GM13977 (cell line): ENCODE data around the gene IL1RAPL1.
"Not testable (repeated sequence)": the region's sequence is repeated elsewhere in the genome, so short reads cannot be mapped to it uniquely, and the experiment has no call there.

ENCODE experiments used
- DNase-seq: peaks from one replicate; pipeline ENCODE4 v3.0.0; 2012; ENCODE audit warnings: low spot score
- in situ Hi-C: fragments of 300-500 bp; cut with MboI; formaldehyde crosslinking; loops from one replicate; pipeline ENCODE4 v1.12.0; 2022; ENCODE audit warnings: low sequenced_read_pairs, low pct_unique_long_range_greater_than_20kb, mixed read lengths, inconsistent platforms; ENCODE audit not compliant: unreplicated experiment
- TF ChIP-seq, protein P1 (sequence below): IDR thresholded peaks from 2 replicates; pipeline ENCODE4 v1.5.1; 2012; ENCODE audit warnings: mild to moderate bottlenecking, control low read depth; ENCODE audit not compliant: insufficient read depth; ENCODE audit errors: extremely low read depth, missing control alignments

Gene IL1RAPL1

DNA sequence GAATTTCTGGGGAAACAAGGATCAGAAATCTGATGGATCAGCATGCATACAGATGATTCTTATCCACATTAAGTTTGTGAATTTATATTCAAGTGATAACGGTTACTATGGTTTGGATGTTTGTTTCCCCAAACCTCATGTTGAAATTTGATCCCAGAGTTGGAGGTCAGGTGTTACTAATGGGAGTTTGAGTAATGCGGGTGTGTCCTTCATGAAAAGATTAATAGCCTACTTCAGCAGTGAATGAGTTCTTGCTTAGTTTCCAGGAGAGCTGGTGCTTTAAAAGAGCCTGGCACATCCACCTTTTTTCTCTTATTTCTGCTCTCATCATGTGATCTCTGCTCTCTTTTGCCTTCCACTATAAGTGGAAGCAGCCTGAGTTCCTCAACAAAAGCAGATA lies 712.4 kb downstream of the IL1RAPL1 start:
- no peak for DNase-seq
- TF ChIP-seq, protein P1, sequence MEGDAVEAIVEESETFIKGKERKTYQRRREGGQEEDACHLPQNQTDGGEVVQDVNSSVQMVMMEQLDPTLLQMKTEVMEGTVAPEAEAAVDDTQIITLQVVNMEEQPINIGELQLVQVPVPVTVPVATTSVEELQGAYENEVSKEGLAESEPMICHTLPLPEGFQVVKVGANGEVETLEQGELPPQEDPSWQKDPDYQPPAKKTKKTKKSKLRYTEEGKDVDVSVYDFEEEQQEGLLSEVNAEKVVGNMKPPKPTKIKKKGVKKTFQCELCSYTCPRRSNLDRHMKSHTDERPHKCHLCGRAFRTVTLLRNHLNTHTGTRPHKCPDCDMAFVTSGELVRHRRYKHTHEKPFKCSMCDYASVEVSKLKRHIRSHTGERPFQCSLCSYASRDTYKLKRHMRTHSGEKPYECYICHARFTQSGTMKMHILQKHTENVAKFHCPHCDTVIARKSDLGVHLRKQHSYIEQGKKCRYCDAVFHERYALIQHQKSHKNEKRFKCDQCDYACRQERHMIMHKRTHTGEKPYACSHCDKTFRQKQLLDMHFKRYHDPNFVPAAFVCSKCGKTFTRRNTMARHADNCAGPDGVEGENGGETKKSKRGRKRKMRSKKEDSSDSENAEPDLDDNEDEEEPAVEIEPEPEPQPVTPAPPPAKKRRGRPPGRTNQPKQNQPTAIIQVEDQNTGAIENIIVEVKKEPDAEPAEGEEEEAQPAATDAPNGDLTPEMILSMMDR: no peak
- in situ Hi-C loops: no loop called here

DNA sequence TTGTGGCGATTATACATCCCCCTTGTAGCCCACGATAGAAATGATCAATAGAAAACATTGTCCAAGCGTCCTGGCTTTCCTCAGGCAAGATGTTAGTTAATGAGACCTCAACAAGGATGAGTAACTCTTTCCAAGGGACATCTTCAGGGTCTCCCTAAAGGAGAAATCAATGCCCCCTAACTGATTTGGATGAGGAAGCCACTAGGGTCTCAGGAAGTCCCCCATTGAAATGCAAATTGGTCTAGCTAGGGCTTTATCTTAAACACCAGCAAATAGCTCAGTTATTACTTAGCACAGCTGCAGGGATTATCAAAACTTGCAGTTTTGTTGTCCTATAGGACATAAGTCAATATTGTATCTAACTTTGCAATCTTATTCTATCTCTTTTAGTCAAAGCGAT lies 721.5 kb downstream of the IL1RAPL1 start:
- DNase-seq: no peak
- in situ Hi-C loops: no loop called here
- TF ChIP-seq, protein P1: no peak

DNA sequence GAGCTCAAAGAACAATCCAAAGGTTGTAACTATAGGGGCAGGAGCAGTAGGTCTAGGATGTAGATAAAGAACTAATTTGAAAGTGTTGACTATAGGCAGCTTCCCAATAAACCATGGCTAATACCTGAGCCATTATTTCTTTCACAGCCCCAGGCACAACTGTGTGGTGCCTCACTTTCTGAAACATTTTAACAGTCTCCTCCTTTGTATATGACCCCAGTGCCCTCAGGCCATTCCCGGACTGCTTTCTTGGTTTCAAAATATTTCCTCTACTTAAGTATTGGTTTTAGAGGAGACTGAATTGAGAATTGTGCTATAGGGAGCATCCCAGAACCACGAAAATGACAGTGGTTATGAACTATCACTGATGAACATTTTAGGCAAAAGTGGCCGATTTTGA lies 728.7 kb downstream of the IL1RAPL1 start:
- in situ Hi-C loops: no loop called here
- TF ChIP-seq, protein P1: no peak
- no peak for DNase-seq

DNA sequence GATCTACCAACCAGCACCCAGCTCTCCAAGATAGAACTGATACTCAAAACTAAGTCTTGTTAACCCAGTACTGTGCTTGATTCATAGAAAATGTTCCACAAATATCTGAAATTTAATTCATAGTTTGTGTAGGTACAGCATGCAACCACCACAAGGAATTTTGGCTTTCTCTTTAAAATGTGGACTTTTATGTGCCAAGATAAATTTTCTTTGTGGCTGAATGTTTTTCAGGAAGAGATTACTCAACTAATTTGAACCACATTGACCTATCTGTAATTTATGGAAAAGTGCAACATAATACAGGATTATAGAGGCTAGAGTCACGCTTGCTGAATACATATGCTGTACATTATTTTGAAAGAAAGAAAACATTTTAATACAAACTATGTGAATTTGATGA lies 730.8 kb downstream of the IL1RAPL1 start:
- no peak for DNase-seq
- in situ Hi-C loops: no loop called here
- TF ChIP-seq, protein P1: no peak

DNA sequence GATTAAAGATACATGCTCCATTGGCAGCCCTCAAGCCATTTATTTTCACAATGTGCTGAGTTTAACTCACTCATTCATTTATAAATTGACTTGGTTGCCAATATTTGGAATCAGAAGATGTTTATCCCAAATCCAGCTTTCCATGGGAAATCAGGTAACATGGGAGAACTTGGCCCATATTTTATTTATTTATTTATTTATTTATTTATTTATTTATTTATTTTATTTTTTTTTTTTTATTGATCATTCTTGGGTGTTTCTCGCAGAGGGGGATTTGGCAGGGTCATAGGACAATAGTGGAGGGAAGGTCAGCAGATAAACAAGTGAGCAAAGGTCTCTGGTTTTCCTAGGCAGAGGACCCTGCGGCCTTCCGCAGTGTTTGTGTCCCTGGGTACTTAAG lies 745.2 kb downstream of the IL1RAPL1 start:
- in situ Hi-C loops, DNase-seq: not testable (repeated sequence)

DNA sequence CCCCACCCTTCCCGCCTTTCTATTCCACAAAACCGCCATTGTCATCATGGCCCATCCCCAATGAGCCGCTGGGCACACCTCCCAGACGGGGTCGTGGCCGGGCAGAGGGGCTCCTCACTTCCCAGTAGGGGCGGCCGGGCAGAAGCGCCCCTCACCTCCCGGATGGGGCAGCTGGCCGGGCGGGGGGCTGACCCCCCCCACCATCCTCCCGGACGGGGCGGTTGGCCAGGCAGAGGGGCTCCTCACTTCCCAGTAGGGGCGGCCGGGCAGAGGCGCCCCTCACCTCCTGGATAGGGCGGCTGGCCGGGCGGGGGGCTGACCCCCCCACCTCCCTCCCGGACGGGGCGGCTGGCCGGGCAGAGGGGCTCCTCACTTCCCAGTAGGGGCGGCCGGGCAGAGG lies 745.8 kb downstream of the IL1RAPL1 start:
- DNase-seq, in situ Hi-C loops: not testable (repeated sequence)

DNA sequence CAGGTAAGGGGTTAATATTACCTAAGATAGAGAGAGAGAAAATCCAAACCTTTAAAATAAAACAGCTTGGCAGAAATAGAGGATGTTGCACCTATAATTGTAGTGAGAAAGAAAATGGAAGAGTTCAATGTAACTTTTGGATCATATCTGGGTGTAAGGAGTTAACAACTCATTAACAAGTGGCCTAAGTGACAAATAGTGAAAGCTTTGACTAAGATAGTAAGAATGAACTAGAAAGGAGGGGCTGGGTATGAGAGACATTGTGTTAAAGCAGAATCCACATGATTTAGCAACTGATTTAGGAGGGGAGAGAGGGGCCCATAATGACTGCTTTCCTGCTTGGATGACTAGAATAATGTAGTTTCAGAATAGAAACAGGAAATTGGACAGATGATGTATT lies 761.0 kb downstream of the IL1RAPL1 start:
- TF ChIP-seq, protein P1: no peak
- DNase-seq: no peak

DNA sequence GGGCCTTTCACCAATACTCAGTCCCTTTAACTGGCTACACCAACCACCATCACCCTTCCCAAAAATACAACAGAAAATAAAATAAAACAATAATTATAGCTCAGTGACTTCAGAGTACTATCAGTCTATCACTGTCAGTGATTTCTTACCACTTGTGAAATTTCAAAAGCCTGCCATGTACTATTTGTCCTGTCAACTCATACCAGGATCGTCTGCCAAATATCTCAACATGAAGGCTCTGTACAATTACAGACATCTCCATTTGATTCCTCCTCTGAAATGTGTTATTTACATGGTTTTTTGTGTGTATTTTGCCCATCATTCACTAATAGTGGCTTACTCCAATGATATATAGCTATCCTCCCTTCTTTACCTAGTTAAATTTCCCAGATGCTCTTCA lies 772.0 kb downstream of the IL1RAPL1 start:
- no peak for DNase-seq
- in situ Hi-C loops: no loop called here
- TF ChIP-seq, protein P1: no peak

More for the DNA sequence above, 761.0 kb downstream of the IL1RAPL1 start:
- in situ Hi-C loops: no loop called here

DNA sequence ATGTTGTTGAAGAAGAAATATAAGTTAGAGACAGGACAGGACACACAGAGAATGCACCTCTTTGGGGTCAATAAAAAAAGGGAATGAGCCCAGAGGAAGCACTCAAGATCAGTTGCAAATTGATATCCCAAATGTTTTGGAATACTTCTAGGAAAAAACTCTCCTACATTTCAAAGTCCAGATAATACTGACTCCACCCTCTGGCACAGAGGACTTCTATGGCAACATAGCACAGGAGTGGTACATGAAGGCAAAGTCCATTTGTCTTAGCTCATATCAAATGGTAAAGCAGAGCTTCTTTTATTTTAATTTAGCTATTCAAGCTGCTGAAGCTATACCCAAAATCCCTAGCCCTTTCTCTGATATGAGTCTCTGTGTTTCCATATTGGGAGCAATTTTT lies 787.5 kb downstream of the IL1RAPL1 start:
- in situ Hi-C loops, DNase-seq: not testable (repeated sequence)
